GM18909 (cell line): ENCODE measurements around the gene STEAP3.

ENCODE experiments used
- ATAC-seq: cut with Tn5 transposase; IDR thresholded peaks from one replicate; pipeline ENCODE4 v1.9.1; 2021; ENCODE audit warnings: mild to moderate bottlenecking; ENCODE audit not compliant: unreplicated experiment, poor library complexity

STEAP3 gene

DNA sequence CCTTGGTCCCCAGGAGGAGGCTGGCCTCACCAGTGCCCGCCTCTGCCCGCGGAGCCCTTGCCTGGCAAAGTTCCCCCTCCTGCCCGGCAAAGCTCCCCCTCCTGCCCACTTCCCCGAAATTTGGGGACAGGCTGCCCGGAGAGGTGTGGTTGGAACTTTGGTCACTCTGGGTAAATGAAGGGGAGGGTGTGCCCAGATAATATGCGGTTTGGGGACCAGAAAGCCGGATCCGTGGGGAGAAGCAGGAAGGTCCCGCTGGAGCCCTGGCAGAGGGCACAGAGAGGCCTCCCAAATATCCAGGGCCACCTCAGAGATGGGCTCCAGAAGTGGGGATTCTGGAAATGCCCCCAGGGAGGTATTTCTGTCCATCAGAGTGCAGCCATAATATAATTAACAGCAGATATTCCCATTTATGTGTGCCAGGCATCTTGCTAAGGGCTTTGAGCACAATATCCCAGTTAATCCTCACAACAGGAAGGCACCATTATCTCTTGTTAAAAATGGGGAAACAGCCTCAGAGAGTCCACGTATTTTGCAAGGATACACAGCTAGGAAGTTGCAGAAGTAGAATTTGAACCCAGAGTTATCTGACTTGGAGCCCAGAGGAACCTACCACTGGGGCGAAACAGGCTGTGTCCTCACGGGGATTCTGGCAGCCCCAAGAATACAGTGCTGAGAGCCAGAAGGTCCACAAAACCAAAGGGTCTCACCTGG, 914 bp downstream of the STEAP3 start:
- no peak for ATAC-seq

DNA sequence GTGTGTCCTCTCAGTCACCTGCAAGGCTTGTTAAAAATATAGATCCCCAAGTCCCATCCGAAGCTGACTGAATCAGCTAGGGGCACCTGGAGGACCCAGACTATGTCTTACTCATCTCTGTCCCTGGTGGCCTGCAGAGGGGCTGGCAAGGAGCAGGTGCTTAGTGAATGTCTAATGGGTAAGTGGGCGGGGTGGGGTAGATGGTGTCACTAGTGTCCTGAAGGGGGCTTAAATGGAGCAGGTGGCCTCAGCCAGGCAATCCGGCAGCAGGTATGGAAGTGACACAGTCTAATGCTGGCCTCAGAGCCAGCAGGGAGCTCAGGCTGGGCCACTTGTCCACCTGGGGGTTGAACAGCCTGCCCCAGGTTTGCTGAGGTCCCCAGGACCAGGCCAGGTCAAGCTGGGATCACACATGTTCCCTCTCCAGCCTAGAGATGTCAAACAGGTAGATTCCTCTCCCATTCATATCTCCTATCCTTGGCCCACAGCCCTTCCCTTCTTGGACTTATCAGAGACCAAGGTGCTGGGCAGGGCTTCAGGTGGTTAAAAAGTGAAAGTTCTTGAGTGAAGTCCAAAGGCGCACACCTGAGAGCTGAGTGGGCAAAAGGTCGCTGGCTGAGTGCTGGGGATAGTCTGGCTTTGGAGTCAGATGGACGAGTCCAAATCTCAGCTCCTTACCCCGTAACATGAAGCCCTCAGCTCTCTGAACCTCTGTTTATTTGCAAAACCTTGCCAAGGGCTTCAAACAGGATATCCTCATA, 1.7 kb downstream of the STEAP3 start:
- peak; percentile 34 for ATAC-seq

DNA sequence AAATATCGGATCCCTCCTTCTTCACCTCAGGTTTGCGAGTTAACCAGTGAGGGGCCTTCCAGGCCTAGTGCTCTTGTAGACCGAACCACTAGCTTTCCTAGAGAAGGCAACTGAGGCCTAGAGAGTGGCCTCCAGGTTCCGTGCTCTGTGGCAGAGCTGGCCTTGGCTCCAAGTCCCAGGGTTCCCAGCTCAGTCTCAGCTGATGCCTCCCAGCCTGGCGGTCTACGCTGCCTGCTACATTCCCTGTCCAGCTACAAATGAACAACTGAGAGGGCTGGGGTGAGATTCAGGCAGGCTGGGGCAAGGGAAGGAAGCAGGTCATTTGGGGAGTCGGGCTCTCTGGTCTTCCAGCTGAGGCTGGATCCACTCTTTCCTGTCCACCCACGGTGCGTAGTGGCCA, 2.3 kb downstream of the STEAP3 start:
- no peak for ATAC-seq

GRCh38 chr2:119227346-119227745, 3.7 kb downstream of the STEAP3 start:
- no peak for ATAC-seq

GRCh38 chr2:119228136-119228535, 4.5 kb downstream of the STEAP3 start:
- no peak for ATAC-seq

- ATAC-seq: no peak
These were observed 5.3 kb downstream of the STEAP3 start for GRCh38 chr2:119228964-119229363.

- ATAC-seq: no peak
These were observed 6.1 kb downstream of the STEAP3 start for GRCh38 chr2:119229716-119230115.

DNA sequence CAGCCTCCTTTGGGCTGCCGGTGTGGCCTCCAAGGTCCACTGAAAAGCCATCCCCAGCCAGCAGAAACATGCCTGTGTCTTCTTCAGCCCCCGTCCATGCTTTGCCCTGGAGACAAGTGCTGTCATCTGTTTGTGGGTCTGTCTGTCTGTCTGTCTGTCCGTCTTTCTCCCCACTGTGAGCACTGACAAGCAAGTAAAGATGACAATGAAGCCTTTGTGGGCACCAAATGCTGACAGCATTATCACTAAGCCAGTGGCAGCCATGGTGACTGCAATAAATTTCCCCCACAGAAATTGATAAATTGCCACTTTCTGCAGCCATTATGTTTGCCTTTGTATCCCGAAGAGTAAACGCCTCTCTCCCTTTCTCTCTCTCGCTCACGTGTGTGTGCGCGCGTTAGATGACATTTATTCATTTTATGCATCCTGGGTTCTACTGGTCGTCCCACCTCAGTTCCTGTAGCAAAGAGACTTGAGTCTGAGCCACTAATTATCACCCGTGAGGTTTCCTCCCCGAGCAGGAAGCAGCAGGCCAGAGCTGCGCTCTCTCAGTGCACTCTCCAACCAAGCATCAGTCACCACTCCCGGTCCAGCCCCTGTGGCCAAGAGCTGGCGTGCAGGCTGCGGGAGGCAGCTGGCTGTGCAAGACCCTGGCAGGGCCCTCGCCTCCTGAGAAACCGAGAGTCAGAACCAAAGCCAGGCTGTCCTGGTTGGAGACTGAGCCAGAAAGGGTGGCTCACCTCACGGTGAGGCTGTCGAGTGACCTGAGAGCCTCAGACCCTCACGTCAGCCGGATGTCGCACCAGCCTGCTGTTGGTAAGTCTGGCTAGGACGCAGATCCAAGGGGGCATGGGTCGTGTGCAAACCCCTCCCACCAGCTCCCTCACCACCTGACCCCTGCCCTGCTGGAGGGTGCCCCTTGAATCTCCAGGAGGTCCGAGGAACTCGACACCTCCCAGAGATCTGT, 6.9 kb downstream of the STEAP3 start:
- no peak for ATAC-seq

- peak; percentile 45 for ATAC-seq
These were observed 8.5 kb downstream of the STEAP3 start for GRCh38 chr2:119231975-119232665.

DNA sequence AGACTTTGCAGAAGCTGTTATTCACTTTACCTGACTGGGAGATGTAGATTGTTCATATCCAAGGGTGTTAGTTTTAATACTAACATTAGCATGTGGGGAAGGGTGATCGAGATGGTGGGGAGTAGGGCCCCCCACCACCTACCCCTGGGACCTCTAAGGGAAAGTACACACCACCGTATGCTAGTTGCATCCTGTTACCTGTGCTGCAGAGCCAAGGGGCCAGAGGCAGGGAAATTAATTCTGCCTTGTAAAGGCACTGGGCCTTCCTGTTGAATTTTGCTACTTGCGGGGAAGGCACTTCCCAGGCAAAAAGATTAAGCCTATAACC, 9.0 kb downstream of the STEAP3 start:
- ATAC-seq: peak; percentile 46

DNA sequence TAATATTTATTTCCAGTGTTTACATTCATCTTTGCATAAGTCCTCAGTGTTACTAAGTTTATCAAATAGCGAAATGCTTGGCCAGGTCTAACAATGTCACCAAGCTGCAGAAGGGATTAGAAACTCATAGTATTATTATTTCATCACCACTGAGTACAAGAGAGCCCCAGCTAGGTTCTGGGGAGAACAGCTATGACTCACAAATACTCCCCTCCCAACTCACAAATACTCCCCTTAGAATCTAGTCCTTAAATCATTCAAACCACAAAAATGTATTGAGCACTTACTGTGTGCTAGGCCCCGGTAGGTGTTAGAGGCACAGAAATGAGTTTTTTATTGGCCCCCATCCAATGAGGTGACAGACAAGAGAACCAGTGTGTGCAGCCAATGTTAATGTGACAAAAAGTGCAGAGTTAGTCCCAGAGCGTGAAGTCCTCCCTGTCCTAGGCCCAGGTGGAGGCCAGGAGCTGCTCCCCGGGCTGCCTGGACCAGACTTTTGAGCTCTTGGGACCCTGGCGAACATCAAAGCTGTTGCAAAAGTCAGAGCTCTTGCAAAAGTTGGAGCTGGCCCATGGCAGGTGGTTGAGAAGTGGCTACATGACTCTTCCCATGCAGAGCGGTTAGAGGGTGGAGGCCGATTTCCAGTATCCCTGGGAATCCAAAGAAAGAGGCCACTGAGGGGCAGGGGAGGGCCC, 9.8 kb downstream of the STEAP3 start:
- peak; percentile 60 for ATAC-seq

DNA sequence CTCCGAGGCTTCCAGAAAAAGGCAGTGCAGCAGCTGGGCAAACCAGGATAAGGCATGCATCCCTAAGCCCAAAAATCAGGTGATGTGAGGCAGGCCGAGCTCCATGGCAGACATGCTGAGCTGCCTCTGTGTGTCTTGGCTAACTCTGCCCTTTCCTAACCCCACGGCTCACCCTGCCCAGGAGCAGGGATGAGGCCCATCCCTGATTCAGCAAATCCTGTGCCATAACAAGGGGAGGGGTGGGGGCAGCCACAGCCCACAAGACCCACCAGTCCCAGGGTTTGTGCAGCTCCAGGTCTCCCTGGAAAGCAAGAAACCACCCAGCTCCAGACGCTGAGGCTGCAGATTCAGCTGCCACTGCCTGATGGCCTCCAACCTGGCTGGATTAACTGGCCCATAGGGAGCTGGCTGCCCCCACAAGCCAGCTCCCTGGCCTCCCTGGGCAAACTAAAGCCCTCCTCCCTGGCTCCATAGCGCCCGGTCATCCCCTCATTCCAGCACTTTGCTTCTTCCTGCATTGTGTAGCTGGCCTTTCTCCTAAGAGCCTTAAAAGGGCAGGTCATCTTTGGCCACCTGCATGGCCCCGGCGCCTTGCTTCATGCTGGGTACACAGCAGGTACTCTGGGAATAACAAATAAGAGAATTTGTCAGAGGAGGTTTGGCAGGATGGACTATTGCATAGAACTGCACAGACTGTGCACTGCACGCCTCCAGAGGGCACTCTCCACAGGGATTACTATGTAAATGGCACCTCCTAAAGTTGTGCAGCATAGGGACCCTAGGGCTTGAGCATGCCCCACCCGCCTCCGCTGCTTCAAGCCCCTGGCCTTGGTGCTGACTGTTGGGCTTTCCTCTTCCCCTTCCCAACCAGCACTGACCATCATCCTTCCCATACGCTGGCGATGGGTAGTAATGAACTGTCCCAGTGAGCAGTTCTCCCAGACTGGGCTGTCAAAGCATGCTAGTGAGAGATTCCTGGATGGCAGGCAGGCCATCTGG, 10.7 kb downstream of the STEAP3 start:
- no peak for ATAC-seq

GRCh38 chr2:119236796-119237195, 13.2 kb downstream of the STEAP3 start:
- ATAC-seq: no peak

DNA sequence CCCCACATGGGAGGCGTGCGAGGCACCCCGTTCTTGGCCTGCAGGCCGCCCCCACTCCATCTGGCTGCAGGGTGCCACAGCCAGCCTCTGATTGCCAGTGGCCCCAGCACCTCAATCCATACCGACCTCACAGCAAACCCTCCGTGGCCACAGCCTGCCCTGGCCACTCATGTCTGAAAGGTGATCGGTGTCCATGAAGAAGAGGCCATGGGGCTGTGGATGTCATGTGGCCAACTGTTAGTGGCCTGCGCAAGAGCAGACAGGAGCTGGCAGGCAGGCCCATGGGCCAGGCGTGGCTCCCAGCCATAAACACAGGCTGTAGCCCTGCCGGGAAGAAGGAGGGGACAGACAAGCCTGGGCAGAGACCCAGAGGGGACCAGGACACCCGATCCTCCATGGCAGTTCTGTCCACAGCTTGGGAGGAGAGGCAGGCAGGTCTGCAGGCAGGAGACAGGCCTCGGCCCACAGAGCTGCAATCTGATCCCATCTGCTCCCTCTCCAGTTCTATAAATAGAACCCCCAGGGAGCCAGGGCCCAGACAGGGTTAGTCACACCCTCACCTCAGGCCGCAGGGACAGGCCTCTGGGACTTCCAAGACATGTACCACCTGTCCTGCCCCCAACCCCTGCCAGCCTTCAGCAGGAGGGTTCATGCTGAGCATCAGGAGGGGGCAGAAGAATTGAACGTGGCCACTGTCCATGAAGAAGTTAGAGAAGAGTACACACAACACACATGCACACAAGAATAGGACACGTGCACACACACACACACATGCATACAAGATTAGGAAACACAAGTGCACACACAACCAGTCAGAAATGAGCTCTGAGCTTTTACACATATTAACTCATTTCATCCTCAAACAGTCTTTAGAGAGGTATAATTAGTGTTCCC, 16.9 kb downstream of the STEAP3 start:
- no peak for ATAC-seq

DNA sequence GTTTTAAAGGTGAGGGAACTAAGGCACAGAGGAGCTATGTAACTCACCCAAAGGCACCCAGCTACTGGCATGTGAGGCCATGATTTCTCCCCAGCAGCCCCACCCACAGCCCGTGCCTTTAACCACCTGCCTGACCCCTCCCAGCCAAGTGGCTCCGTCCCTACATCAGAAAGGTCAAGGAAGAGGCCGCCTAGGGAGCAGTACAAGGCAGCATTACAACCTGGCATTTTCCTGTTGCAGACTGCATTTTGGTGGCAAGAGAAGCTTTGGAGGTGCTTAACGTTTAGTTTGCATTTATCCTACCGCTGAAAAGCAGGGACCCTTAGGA, 17.5 kb downstream of the STEAP3 start:
- no peak for ATAC-seq

GRCh38 chr2:119242276-119243119, 18.9 kb downstream of the STEAP3 start:
- no peak for ATAC-seq

DNA sequence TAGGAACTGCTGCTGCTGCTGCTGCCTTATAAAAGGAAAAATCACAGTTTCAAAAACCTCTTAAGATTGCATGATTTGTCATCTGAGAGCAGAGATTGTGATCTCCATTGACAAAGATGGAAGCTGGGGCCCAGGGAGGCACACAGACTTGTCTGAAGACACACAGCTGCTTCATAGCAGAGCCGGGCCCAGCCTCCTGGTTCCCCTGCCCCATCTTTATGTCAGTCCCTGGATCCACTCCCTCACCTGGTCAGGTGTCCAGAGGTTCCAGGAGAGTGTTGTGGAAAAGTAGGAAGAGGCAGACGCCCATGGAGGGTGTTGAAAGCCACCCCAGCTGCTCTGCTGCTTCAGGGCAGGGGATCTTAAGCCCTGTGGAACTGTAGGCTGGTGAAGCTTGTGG, 20.0 kb downstream of the STEAP3 start:
- ATAC-seq: no peak
